ENCODE measurements around the gene RBM4.

Gene RBM4

DNA sequence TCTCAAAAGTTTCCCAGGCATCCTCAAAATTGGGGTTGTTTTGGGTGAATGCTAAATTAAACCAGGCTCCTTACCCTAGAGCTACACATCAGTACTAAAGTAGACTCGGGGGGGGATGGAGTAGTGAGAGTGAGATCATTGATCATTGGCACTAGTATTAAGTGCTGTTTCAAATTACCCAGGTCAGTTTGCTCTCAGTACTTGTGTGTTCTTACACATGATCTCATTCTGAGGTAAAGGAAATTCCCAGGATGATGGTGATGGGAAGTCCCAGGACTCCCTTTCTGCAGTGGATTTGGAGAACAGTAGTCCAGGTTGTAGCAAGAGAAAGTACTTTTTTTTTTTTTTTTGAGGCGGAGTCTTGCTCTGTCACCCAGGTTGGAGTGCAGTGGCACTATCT lies 12.5 kb downstream of the RBM4 start:
- no peak for DNase-seq (ENCODE audit: low read depth in 1 of 2, low spot score in 1 of 2)

DNA sequence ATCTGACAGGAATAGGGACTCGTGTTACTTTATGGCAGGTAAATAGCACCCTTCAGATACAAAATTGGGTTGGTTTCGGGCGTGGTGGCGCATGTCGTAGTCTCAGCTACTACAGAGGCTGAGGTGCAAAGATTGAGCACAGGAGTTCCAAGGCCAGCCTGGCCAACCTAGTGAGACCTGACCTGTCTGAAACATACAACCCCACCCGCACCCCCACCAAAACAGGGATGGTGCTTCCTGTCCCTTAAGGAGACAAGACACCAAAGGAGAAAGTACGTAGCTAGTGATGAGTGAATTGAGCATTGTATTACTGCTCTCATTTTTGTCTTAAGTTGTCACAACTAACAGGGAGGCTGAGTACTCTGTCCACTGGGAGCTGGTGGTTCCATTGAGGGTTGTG lies 14.1 kb downstream of the RBM4 start:
- DNase-seq (ENCODE audit: low read depth in 1 of 2, low spot score in 1 of 2), result no peak

DNA sequence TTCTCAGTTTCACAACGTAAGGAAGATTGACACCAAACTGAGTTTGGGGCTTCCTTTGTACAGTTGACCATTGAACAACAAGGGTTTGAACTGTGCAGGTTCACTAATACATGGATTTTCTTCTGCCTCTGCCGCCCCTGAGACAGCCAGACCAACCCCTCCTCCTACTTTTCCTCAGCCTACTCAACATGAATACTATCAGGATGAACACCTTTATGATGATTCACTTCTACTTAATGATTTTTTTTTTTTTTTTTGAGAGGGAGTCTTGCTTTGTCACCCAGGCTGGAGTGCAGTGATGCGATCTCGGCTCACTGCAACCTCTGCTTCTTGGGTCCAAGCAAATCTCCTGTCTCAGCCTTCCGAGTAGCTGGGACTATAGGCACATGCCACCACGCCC lies 14.6 kb downstream of the RBM4 start:
- DNase-seq (ENCODE audit: low read depth in 1 of 2, low spot score in 1 of 2), result no peak

DNA sequence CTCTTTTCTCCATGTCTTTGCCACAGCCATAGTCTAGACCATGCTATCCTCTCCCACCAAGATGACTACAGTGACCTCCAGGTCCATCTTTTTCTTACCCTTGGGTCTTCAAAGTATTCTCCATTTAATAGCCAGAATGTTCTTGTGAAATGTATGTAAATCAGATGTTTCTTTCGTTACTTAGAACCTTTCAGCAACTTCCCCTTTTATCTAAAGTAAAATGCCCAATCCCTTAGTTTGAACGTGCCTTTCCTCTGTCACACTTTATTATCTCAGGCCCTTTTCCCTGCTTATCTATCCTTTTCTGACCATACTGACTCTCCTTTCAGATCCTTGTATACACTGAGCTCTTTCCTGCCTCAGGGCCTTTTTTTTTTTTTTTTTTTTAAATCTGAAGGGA lies 21.3 kb downstream of the RBM4 start:
- no peak for DNase-seq (ENCODE audit: low read depth in 1 of 2, low spot score in 1 of 2)

DNA sequence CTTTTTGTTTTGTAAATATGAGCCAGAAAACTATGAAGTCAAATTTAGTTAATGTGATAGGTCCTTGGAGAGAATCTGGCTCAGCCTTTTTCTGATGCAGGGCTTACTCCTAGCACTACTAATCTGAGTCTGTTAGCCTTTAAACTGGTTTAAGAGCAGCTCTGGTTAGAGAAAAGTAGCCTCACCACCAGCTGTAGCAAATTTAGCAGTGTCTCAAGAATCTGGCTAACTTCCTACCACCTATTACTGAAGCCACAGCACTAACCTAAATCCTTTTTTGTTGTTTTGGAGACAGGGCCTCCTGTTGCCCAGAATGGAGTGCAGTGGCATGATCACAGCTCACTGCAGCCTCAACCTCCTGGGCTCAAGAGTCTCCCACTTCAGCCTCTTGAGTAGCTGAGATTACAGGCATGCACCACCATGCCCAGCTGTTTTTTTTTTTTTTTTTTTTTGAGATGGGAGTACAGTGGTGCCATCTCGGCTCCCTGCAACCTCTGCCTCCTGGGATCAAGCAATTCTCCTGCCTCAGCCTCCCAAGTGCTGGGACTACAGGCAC lies 25.3 kb downstream of the RBM4 start:
- DNase-seq (ENCODE audit: low read depth in 1 of 2, low spot score in 1 of 2), result no peak

DNA sequence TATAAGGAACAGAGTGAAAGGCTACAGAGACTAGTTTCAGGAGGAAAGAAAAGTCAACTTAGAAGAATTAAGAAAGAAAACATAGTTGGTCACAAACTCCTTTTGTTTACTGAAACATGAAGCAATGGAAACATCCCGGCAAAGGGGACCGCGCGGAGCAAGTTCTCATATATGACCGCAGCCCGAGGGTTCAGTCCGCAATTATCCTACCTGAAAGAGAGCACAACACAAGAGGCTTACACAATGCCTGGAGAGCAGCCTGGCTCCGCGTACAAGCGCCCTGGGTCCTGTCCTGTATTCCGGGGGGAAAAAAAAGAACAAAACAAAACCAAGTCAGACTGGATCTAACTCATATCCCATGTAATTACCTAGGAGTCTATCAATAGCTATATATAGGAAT lies 26.9 kb downstream of the RBM4 start:
- no peak for DNase-seq (ENCODE audit: low read depth in 1 of 2, low spot score in 1 of 2)

DNA sequence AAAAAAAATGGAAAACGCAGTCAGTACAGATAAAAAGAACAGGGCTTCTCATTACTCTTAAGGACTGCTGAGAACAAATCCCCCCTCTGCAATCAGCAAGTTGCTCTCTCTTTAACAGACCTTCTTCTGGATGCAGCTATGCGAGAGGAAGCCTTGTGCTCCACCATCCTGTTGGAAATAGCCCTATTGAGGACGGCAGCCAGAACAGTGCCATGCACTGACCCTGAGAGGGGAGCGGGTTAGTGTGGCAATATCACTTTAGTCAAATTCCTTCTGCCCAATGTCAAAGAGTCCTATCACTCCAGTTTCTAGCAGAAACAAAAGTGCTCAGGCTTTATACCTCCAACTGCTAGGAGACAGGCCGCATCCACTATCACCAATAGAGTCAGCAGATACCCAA lies 32.3 kb downstream of the RBM4 start:
- no peak for DNase-seq (ENCODE audit: low read depth in 1 of 2, low spot score in 1 of 2)

DNA sequence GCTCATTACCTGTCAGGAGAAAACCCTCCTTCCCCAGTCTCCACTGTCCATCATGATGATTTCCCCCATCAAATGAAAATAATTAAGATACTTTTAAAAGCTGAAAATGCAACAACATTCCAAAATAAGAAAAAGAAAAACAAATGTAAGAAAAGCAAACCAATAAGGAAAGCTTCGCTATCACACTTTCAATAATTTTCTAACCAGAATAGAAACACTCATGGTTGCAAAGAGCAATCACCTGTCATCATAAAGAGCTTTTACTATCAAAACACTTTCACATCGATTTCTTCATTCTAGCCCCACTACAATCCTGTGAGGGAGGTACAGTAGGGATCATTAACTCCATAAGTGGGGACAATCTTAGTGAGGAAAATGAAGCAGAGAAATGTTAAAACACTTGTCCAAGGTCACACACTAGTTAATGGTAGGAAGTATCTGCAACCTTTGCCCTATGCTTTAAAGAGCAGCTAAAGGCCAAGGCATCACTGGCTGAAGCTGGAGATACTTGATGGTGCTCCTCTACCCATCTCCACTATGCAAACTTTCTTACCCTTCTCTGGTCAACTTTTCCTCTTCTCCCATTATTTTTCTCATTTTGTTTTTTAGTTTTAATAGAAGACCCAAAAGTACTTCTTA lies 36.6 kb downstream of the RBM4 start:
- DNase-seq (ENCODE audit: low read depth in 1 of 2, low spot score in 1 of 2), result no peak

DNA sequence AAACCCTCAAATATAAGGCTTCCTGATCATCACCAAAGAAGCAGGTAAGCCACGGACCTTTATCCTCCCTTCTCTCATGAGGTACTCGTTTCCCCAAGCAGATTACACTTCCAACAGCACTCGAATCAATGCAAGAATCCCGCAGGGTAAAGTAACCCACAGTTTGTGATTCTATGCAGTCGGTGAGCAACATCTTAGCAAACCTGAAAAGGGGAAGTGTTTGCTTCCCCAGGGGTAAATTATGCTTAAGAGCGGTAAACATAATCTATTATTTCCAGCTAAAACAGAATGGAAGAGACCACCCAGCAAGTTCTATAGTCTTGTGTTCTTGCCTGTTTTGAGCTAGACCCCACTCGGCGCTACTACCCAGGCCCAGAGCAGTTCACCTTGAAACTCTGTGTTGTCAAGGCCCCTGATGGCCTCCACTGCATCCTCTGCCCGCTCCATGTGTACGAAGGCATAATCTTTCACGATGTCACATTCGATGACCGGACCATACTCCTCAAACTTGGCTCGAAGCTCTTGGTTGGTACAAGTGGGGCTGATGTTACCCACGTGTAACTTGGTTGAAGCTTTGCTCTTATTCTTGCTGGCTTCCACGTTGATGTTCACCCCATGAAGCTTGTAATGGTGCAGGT lies 37.9 kb downstream of the RBM4 start:
- no peak for DNase-seq (ENCODE audit: low read depth in 1 of 2, low spot score in 1 of 2)

DNA sequence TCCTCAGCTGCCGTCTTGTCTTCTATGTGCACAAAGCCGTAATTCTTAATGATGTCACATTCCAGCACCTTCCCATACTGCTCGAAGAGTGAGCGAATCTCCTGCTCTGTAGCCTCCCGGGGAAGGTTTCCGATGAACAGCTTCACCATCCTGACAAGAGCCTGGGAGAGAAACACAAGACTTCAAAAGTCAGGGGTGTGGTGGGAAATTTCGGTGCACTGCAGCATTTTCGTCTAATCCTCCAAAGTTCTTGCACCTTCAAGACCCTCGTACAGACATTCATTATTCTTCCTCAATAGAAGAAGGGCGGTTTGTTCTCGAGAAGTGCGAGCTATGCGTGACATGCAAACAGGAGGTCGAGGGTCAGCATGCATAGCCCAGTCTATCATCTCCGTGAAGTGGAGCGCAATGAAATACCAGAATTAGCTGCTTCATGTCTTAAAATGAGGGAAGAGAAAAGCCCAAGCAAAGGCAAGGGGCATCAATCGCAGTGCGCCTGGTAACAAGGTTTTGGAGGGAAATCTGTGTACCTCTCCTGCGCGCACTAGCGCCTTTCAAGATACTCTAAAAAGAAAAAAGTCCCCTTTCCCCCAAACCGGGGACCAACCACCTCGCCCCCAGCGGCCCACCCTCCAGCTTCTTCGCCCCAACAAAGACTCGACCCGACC lies 38.6 kb downstream of the RBM4 start:
- no peak for DNase-seq (ENCODE audit: low read depth in 1 of 2, low spot score in 1 of 2)

DNA sequence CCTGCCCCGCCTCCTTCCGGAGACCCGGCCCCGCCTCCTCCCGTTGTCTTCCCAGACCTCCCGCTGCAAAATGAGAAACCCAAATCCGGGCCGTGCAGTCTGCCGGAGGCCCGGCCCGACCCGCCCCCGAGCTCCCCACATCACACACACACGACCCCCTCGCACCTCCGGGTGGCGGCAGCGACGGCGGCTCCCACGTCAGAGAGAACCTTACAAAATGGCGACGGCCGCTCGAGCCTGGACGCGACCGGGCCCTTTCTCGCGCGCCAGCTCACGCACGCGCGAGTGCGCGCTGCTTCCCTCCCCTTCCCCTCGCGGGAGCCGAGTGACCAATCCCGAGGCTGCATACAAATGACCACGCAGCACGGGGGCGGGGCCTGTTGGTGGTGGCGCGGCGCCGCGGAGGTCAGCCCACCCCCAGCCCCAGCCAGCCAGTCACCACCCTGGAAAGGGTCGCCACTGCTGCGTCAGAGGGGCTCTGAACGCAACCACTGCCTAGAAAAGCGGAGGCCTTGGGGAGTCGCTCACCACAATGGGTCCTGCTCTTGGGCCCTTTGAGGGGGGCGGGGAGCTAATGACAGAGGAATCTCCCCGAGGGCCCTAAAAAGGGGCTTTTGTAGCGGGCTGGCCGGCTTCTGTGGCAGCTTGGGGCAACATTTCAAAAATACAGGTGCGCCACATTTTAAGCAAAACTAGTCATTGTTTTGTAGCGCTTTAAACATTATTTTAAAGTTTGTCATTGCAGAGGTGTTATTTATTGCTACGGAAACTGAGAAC lies 39.3 kb downstream of the RBM4 start, which contains the start of gene RBM4B:
TSS of gene RBM4B (minus strand) at position 289 of the 777 bp plus-strand sequence. CDS start 808 bp downstream, outside the sequence.
- peak; percentile 91 to 92 for DNase-seq (ENCODE audit: low read depth in 1 of 2, low spot score in 1 of 2)

DNA sequence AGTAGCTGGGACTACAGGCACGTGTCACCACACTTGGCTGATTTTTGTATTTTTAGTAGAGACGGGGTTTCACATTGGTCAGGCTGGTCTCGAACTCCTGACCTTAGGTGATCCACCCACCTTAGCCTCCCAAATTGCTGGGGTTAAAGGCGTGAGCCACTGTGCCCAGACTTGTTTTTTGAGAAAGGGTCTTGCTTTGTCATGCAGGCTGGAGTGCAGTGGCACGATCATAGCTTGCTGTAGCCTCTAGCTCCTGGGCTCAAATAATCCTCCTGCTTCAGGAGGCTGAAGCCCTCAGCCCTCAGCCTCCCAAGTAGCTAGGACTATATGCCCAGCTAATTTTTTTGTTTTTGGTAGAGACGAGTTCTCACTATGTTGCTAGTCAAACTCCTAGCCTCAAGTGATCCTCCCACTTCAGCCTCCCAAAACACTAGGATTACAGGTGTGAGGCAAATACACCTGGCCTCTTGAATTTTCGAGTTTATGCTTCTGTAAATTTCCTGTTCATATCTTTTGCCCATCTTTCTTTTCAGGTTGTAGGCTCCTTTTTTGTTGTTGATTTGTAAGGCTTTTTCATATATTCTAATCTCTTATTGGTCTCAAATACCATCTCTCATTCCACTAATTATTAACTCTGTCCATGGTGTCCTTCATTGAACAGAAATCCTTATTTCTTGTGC lies 42.6 kb downstream of the RBM4 start:
- no peak for DNase-seq (ENCODE audit: low read depth in 1 of 2, low spot score in 1 of 2)

DNA sequence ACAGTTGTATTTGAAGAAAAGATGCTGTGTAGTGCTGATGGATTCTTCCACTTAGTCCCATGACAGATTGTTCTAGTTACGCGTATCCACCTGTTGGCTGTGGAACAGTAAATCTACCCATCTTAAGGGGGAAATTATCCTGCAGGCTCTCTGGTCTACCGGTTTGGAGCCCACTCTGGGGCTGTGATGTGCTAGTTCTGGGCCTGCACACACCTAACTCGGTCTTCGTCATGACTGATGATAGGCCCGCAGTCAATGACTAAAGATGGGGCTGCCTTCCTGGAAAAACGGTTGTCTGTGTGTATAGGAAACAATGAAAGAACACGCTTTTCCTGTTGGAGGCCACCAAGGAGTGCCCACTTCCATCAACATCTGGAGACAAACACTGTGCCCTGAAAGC lies 45.4 kb downstream of the RBM4 start:
- no peak for DNase-seq (ENCODE audit: low read depth in 1 of 2, low spot score in 1 of 2)

DNA sequence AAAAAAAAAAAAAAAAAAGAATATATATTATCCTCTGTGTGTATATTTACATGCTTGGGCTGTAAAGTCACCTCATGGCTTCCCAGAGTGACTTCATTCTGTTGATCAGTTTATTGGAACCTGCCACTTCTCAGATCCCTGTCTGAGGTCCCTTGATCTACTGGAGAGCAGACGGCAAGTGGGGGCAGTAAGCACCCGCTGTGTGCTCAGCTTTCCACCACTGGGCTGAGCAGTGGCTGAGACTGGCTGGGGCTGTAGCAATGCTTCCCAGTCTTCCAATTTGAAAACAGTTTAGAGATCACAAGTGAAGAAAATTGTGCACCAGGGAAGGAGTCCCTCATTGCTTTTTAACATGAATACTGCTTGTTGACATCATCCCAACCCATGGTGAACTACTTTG lies 46.1 kb downstream of the RBM4 start:
- no peak for DNase-seq (ENCODE audit: low read depth in 1 of 2, low spot score in 1 of 2)

DNA sequence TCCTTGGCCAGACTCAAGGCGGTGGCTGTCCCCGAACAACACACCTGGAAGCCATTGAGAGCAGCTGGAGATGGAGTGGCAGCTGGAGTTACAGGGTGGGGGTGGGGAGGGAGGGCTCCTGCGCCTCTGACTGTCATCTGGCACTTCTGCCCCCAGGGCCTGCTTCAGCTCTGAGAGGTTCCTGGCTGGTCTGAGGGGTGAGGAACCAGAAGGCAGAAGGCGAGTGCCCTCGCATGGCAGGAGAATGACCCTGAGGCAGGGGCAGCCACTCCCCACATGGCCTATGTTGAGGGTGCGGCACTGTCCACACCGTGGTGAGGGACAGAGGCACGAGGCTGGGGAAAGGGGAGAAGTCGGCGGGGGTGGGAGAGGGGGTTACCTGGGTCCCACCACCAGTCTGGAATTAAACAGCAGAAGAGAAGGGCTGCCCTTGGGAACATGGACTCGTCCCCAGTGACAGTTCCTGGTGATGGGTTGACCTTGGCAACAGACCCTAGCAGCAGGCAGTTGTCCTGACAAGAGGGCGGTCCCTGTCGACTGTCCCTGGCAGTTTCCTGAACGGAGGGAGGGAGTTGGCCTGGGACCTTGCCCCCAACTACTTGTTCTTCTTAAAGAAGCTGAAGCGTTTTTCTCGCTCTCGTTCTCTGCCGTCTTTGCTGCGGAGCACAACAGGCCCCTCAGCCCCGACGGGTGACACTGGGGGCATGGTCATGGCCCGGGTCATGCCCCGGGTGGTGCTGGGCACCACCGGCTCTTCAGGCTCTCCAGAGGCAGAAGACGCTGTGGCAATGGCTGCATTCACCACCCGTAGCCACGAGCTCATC lies 47.0 kb downstream of the RBM4 start:
- no peak for DNase-seq (ENCODE audit: low read depth in 1 of 2, low spot score in 1 of 2)

DNA sequence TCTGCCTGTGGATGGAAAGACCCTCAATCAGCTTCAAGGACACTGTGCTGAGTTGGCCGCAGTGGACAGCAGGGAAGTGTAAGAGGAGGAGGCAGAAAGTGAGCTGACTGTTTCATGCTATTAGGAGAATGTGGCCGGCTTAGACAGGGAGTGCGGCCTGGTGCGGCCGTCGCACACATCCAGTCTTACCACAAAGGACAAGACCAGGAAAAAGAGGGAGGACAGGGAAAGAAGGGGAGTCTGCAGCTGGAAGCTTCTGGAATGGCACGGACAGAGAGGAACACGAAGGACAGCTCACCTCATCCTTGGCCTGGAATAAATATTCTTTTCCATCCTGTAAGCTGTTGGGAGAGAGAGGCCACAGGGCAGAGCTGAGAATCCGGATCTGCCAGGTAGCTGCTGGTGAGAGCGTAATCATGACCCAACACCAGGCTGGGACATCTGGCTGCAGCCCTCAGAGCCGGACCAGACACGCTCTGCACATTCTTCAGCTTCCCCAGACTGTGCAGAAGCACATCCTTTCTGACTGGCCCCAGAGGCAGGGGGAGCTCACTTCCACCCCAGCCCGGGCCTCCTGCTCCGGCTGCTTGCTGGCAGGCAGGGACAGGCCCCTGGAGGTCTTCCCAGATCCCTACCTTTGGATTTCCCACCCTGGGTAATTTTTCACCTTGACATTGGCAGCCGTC lies 47.7 kb downstream of the RBM4 start:
- no peak for DNase-seq (ENCODE audit: low read depth in 1 of 2, low spot score in 1 of 2)

DNA sequence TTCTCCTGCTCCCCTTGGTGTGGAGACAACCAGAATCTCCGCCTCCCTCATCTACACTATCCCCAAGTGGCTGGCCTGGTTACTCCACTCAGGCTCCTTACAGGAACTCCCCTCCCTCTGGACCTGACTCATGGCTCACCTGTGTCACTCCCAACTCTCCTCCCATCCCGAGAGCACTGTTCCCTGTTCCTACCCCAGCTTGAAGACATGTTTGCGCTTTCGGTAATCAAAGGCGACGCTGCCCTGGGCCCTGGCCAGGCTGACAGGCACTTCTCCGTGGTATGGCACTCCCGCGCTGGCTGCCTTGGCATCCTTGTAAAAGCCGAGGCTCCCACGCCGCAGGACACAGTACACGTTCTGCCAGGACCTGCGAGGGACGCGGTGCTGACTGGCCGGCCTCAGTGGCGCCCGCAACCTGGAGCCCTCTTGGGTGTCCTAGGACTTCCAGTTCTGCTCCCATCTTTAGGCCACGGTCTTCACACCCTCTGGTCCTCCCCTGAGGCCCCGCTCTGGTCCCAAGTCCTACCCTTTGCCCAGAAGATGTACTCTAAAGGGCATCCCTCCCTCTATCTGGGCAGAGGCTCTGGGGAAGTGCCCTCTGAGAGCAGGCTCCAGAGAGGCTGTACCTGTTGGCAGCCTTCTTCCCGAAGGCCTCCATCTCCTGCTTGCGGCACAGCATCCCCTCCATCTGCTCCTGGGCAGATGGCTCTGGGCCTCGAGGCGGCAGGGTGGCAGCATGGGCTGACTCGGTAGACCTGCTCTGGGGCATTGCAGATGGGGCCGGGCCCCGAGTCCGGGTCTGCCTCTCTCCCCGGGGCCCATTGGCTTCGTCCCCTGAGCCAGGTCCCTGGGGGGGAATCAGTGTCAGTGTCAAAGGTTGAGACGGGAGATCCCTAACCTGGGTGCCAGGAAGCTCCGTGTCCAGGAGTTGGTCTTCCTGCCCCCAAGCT lies 48.6 kb downstream of the RBM4 start:
- no peak for DNase-seq (ENCODE audit: low read depth in 1 of 2, low spot score in 1 of 2)

DNA sequence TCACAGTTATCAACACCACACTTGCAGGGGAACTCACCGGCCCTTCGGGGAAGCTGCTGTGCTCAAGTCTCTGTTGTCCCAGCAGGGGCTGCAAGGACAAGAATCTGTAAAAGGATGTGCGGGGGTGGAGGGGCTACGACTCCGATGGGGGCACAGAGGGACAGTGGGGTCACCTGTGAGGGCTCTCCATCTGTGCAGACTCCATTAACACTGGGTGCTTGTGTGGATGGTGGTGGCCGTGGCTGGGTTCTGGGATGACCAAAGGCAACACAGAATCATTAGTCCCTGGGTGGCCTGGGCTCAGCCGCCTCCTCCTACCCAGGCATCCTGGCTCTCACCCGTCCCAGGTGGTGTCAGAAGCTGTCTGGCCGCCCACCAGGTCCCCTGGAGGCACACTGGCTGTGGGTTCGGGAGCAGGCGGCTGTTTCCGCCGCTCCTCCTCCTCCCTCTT lies 49.4 kb downstream of the RBM4 start:
- no peak for DNase-seq (ENCODE audit: low read depth in 1 of 2, low spot score in 1 of 2)
